Testis (tissue), 2 donors: ENCODE measurements around the gene OSBPL8.

ENCODE experiments used
- CTCF ChIP-seq, 3 experiments: fragments of 450-650 bp in 2 of 3; fragments of 200-600 bp in 1 of 3; sonication (generic) in 1 of 3; IDR thresholded peaks; one replicate each; pipeline ENCODE4 v1.5.1; 2016 to 2019; ENCODE audit warnings: antibody characterized with exemption in 3 of 3, mild to moderate bottlenecking in 2 of 3, moderate library complexity in 1 of 3
- POLR2A ChIP-seq: fragments of 450-650 bp; IDR thresholded peaks from one replicate; pipeline ENCODE4 v1.6.1; 2017; ENCODE audit warnings: antibody characterized with exemption, mild to moderate bottlenecking, moderate library complexity

GRCh38 chr12:76421046-76421445 is 138.5 kb downstream of the OSBPL8 start:
- TF ChIP-seq CTCF (IDR thresholded peaks at IDR 0.05) (no peak), POLR2A (no peak)
